Muscle of arm (tissue), 12 donors: ENCODE data around the gene SPRED2. TPM values are rescaled to one million over a fixed set of nuclear protein-coding genes. Genes with fewer than 3 reads are reported as not detected.

Experiments
- DNase-seq: peaks from one replicate; pipeline ENCODE4 v3.0.0-alpha.2; 2013
- polyA plus RNA-seq, 12 donors: library from polyadenylated mRNA; unstranded; fragments of 120-200 nt; gene quantifications; one replicate each; pipeline ENCODE4 v1.2.1, GENCODE V29; 2013; ENCODE audit not compliant: insufficient read length in 12 of 12

The SPRED2 gene
- polyA plus RNA-seq, 12 donors = 29.1 to 42.5 (median 37.8) TPM; not detected in 1

GRCh38 chr2:65369574-65369973 is 62.8 kb downstream of the SPRED2 start:
- DNase-seq = no peak

GRCh38 chr2:65368468-65368867 is 63.9 kb downstream of the SPRED2 start:
- no peak for DNase-seq

GRCh38 chr2:65367524-65367923 is 64.9 kb downstream of the SPRED2 start:
- no peak for DNase-seq

GRCh38 chr2:65366595-65367125 is 65.7 kb downstream of the SPRED2 start:
- DNase-seq = no peak

GRCh38 chr2:65364986-65365733 is 67.2 kb downstream of the SPRED2 start:
- no peak for DNase-seq

GRCh38 chr2:65363879-65364666 is 68.3 kb downstream of the SPRED2 start:
- no peak for DNase-seq

GRCh38 chr2:65361623-65362022 is 70.8 kb downstream of the SPRED2 start:
- DNase-seq = no peak

GRCh38 chr2:65360441-65360840 is 72.0 kb downstream of the SPRED2 start:
- DNase-seq = no peak

- DNase-seq = no peak
These were observed 73.6 kb downstream of the SPRED2 start for GRCh38 chr2:65358678-65359400.

GRCh38 chr2:65357959-65358294 is 74.5 kb downstream of the SPRED2 start:
- DNase-seq = no peak

GRCh38 chr2:65357095-65357958 is 75.1 kb downstream of the SPRED2 start:
- no peak for DNase-seq

- no peak for DNase-seq
These were observed 77.1 kb downstream of the SPRED2 start for GRCh38 chr2:65355186-65355831.

GRCh38 chr2:65354773-65355172 is 77.6 kb downstream of the SPRED2 start:
- no peak for DNase-seq

GRCh38 chr2:65353927-65354326 is 78.5 kb downstream of the SPRED2 start:
- DNase-seq = no peak

GRCh38 chr2:65353046-65353445 is 79.4 kb downstream of the SPRED2 start:
- DNase-seq = no peak

GRCh38 chr2:65351948-65352595 is 80.3 kb downstream of the SPRED2 start:
- no peak for DNase-seq

GRCh38 chr2:65351234-65351947 is 81.0 kb downstream of the SPRED2 start:
- DNase-seq = no peak

- DNase-seq = no peak
These were observed 81.7 kb downstream of the SPRED2 start for GRCh38 chr2:65350651-65351056.

- DNase-seq = peak; percentile 89
These were observed 82.5 kb downstream of the SPRED2 start for GRCh38 chr2:65349863-65350262.

- no peak for DNase-seq
These were observed 84.5 kb downstream of the SPRED2 start for GRCh38 chr2:65347913-65348312.
